ENCODE data around the gene BBC3.

BBC3 gene

DNA sequence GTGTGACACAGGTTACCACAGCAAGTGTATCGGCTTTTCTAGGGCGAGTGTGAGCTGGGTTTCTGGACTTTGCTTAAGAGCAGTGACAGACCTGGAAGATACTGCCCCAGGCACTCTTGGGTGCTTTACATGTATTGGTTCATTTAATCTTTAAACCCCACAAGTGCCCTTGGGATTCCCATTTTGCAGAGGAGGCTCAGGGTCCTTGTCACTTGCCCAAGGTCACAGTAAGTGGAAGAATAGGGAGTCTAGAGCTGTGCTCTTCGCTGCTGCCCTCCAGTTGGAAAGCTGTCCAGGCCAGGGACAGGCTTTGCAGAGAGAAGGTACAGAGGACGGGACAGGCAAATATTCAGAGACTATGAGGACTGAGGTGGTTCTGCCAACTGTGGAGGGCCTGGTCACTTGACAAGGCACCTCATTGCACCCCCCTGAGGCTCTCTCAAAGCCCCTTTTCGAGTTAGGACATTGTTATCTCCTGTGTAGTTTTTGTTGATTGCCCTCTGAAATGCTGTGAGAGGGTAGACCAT is 42.4 kb downstream of the BBC3 start:
- no peak for DNase-seq

DNA sequence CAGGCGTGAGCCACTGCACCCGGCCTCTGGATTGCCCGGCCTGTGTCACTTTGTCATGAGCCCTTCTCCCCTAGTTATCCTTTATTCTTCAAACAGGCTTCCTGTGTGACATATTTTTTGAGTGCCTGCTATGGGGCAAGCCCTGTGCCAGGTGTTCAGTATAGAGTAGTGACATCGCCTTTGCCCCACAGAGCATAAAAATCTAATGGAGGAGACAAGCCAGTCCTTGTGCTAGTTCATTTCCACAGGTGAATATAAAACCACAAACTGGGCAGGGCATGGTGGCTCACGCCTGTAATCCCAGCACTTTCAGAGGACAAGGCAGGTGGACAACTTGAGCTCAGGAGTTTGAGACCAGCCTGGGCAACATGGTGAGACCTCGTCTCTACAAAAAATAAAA is 43.2 kb downstream of the BBC3 start:
- no peak for DNase-seq

DNA sequence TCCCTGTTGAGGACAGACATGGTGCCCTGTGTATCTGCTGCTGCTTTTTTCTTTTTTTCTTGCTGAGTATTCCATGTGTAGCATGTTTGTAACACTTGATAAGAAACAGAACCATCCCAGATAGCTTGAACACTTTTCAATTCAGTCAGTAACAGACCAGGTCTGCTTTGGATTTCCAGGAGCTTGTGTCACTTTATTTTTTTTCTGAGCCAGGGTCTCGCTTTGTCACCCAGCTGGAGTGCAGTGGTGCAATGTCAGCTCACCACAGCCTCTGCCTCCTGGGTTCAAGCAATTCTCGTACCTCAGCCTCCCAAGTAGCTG is 43.7 kb downstream of the BBC3 start:
- no peak for DNase-seq

DNA sequence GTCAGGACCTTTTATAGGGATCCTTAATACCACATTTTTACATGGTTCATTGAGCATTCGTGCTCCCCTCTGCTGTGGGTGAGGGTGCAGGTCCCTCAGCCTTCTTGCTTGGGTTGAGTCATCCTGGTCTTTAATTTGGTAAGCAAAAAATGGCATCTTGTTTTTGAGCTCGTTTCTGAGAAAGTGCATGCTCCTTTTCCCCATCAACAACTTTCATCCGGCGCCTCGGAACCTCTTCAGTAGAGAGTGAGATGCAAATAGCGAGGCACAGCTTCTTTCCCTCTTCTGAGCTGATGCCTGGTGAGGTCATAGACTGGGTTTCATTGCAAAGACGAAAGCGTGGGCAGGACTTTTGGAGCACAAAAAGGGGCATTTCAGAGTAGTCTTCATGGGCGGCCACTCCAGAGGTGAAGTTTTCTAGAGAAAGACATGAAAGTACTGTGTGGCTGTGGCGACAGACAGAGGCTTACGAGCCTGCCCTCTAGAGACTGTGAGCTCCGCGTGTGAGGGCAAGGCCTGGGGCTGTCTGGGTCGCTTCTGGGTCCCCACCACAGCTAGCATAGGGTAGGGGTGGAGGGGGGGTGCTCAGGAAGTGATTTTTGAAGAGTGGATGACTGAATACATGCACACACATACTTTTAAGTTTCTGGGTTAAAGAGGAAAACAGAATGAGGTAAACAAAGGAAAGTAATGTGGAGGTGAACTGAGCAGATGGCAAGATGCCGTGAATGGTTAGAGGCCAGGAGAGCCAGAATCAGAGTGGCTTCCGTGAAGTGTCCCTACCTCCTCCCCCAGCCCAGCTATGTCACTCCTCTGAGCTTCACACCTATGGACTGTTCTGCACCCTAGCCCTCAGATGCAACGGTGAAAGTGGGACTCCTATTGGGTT is 44.3 kb downstream of the BBC3 start:
- no peak for DNase-seq

DNA sequence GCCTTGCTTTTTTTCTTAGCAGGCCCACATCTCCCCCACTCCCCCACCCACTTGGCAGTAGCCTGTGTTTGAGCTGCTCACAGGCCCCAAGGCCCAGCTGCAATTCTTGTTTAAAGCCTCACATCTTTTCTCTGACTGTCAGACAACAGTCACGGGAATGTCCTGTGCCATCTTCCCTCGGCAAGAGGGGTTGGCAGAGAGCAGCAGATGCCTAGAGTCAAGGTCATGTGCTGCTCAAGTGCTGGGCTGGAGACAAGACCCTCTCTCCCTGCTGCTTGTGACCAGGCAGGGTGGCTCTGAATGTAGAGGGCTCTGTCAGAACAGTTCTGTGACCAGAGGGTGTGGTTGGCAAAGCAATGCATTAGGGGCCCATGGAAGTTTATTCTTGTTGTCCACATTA is 47.4 kb downstream of the BBC3 start:
- DNase-seq: no peak

DNA sequence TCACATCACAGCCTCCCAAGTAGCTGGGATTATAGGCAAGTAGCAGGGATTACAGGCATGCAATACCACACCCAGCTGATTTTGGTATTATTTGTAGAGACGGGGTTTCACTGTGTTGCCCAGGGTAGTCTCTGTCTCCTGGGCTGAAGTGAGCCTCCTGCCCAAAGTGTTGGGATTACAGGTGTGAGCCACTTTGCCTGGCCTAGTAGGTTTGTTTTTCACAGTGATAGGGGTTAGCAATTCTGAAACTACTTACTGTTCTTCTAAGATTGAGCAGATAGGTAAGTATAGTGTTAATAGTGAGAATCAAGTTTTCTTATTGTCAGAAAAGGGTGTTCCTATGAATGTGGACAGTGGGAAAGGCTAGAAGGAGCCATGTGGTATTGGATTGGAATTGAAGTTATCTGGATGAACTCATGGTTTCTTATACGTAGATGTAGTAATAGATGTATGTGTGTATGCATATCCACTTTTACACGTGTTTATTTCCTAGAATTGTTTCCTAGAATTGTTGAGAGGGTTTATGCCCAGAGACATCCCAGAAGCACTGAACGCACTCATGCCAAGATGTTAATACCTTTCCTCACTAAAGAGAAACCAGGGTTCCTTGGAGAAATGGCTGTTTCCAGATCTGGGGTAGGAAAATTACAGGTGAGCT is 51.2 kb downstream of the BBC3 start:
- DNase-seq: no peak

DNA sequence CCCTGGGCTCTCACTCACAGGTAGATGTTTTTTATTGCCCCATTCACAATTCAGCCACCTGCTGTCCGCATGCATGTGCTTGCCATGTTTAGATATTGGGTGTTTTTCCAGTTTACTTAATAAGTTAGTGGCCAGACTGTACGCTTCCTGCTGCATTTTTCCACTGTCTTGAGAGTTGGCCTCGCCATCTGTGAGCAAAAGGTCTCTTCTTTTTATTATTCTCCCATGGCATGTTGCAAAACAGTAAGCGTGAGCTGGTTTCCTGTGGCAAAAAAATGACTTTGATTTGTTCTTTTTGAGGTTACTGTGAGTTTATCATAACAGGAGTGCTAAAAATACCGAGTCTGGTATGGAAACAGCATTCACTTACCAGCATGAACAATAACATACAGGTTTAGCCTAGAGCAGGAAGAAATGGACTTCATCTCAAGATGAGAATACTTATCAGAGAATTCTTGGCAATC is 54.3 kb downstream of the BBC3 start:
- no peak for DNase-seq

DNA sequence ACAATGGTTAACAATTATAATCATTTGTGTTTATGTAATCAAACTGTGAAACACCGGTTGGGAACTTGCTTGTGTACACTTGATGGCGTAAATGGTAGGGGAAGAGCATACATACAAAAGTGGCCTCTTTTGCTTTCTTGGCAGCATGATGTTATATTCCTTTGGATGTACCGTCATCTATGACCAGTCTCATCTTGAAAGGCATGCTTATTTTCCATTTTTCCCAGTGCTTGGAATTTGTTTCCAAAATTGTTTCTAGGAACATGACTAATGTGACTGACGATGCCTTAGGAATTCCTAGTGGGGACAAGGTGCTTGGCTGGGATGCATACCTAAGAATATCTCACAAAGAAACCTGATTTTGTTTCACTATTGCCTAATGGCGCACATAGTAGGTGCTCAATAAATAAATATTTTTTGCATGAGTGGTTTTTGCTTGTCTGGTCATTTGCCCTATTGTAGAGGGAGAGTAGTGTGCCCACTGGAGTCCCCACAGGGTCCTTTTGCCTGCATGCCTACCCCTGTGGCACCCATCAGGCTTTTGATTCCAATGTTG is 54.9 kb downstream of the BBC3 start:
- DNase-seq: no peak

DNA sequence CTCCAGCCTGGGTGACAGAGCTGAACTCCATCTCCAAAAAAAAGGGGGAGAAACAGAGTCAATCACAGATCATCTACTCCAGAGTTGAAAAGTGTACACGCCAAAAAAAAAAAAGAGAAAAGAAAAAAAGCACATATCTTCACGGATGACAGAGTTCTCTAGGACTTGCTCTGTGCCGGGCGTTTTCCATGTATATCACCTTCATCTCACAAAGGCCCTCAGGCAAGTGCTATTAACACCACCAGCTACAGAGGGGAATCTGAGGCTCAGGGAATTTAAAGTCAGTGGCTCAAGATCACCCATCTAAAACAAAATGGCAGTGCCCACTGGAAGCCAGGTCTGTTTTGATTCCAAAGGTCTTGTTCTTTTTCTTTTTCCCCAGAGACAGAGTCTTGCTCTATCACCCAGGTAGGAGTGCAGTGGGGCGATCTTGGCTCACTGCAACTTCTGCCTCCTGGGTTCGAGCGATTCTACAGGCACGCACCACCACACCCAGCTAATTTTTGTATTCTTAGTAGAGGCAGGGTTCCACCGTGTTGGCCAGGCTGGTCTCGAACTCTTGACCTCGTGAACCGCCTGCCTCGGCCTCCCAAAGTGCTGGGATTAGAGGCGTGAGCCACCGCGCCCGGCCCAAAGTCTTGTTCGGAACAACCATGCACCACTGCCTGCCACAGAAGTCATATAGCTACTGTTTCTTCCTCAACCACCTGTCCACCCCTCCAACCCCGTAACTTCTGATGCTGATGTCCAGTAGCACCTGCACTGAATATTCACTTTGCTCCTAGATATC is 58.1 kb downstream of the BBC3 start:
- no peak for DNase-seq

Measured in SHP77 (cell line).